HepG2 (cell line): ENCODE measurements around the gene CPNE1. TPM values are rescaled to one million over a fixed set of nuclear protein-coding genes. Genes with fewer than 3 reads are reported as not detected.
A peak's percentile ranks its signal among the peaks of the same experiment; 100 is the strongest.

Experiments used
- CBFB ChIP-seq: sonication (generic); formaldehyde crosslinking; IDR thresholded peaks from 2 replicates; pipeline ENCODE4 v1.4.0; 2020; ENCODE audit warnings: missing genetic modification reagents
- FOXA1 ChIP-seq, 2 experiments: fragments of 450-650 bp in 1 of 2; sonication (generic) in 1 of 2; formaldehyde crosslinking in 1 of 2; IDR thresholded peaks; 2 replicates each; pipeline versions ENCODE4 v1.4.0 to v1.6.1; 2016 to 2020; ENCODE audit warnings: missing genetic modification reagents in 1 of 2
- HMG20A ChIP-seq: IDR thresholded peaks from 2 replicates; pipeline ENCODE4 v1.6.1; 2016; ENCODE audit warnings: borderline replicate concordance
- ISL2 ChIP-seq: sonication (generic); formaldehyde crosslinking; IDR thresholded peaks from 2 replicates; pipeline ENCODE4 v1.5.0; 2020; ENCODE audit warnings: missing genetic modification reagents
- KMT2A ChIP-seq: sonication (generic); formaldehyde crosslinking; IDR thresholded peaks from 2 replicates; pipeline ENCODE4 v1.4.0; 2020; ENCODE audit warnings: missing genetic modification reagents
- NR2F1 ChIP-seq, 2 experiments: fragments of 450-650 bp in 1 of 2; formaldehyde crosslinking in 1 of 2; IDR thresholded peaks; 2 replicates each; pipeline versions ENCODE4 v1.5.0 to v1.6.1; 2016 to 2020; ENCODE audit warnings: mild to moderate bottlenecking in 1 of 2, missing compliant biosample characterization in 1 of 2, missing genetic modification reagents in 1 of 2, moderate library complexity in 1 of 2
- SMARCE1 ChIP-seq: fragments of 450-650 bp; IDR thresholded peaks from 2 replicates; pipeline ENCODE4 v1.6.1; 2017; ENCODE audit warnings: borderline replicate concordance
- ZBTB8A ChIP-seq: sonication (generic); formaldehyde crosslinking; IDR thresholded peaks from 2 replicates; pipeline ENCODE4 v1.4.0; 2020; ENCODE audit warnings: mild to moderate bottlenecking, low read depth, missing genetic modification reagents, borderline replicate concordance
- ZNF644 ChIP-seq: IDR thresholded peaks from 2 replicates; pipeline ENCODE4 v1.6.1; 2016; ENCODE audit warnings: low read depth
- polyA plus RNA-seq, 8 experiments: library from polyadenylated mRNA; depleted of rRNA in 3 of 8; stranded (reverse) in 7 of 8; unstranded in 1 of 8; fragments of >200 nt; fragmentation: Illumina TruSeq in 4 of 8; extraction: Trizol in 4 of 8; gene quantifications; 2 replicates each; pipeline versions ENCODE4 v1.2.1 to v1.2.3, GENCODE V29; 2011 to 2016; ENCODE audit warnings: low read depth in 4 of 8, missing spikeins in 1 of 8, mixed read lengths in 1 of 8; ENCODE audit not compliant: insufficient read depth in 1 of 8
- total RNA-seq, 5 experiments: library from RNA; depleted of rRNA; stranded (reverse); fragments of >200 nt; fragmentation: Illumina TruSeq; extraction: Trizol; gene quantifications; 2 replicates each; pipeline ENCODE4 v1.2.3, GENCODE V29; 2016; ENCODE audit warnings: low read depth in 1 of 5
- TF ChIP-seq, protein P1 (sequence below): sonication (generic); formaldehyde crosslinking; IDR thresholded peaks from 2 replicates; pipeline ENCODE4 v1.4.0; 2020; ENCODE audit warnings: missing genetic modification reagents
- TF ChIP-seq, protein P2 (sequence below): sonication (generic); formaldehyde crosslinking; conservative IDR thresholded peaks from 2 replicates; pipeline ENCODE4 v1.4.0; 2020; ENCODE audit warnings: missing genetic modification reagents
- TF ChIP-seq, protein P3 (sequence below): IDR thresholded peaks from 2 replicates; pipeline ENCODE4 v1.6.1; 2016; ENCODE audit warnings: low read depth
- TF ChIP-seq, protein P4 (sequence below): sonication (generic); formaldehyde crosslinking; IDR thresholded peaks from 2 replicates; pipeline ENCODE4 v1.9.0; 2021; ENCODE audit warnings: missing genetic modification reagents, mild to moderate bottlenecking, borderline replicate concordance
- TF ChIP-seq, protein P5 (sequence below): sonication (generic); formaldehyde crosslinking; conservative IDR thresholded peaks from 2 replicates; pipeline ENCODE4 v1.8.0; 2022; ENCODE audit warnings: missing genetic modification reagents
- TF ChIP-seq, protein P6 (sequence below): sonication (generic); formaldehyde crosslinking; IDR thresholded peaks from 2 replicates; pipeline ENCODE4 v1.8.1; 2023; ENCODE audit warnings: mild to moderate bottlenecking, missing genetic modification reagents, borderline replicate concordance

Gene CPNE1
- total and polyA plus RNA-seq, 2 of the 13 experiments (the other 11 are each of a cell fraction or from before 2014, with no cell fraction given) = 408 to 431 TPM

DNA sequence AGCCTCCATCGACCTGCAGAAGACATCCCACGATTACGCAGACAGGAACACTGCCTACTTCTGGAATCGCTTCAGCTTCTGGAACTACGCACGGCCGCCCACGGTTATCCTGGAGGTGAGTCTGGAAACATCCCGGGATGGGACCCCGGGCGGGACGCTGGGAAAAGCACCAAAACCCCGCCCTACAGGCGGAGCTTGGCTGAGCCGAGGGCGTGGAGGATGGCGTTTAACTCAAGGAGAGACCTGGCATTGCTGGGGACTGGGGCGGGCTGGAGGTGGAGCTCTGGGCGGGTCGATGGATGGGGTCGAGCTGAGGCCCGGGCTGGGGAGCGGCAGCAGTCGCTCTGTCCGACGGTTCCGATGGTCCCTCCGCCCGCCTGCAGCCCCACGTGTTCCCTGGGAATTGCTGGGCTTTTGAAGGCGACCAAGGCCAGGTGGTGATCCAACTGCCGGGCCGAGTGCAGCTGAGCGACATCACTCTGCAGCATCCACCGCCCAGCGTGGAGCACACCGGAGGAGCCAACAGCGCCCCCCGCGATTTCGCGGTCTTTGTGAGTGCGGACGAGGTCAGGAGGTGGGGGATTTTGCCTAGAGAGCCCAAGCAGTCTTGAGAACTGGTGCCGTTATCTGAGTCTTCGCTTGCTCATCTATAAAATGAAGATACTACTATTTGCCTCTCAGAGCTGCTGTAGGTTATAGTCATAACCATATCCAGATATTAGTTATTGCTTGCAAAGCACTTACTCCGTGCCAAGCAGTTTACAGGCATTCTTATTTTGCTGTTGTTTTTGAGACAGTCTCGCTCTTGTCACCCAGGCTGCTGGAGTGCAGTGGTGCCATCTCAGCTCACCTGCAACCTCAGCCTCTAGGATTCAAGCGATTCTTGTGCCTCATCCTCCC is 45.3 kb downstream of the CPNE1 start (continued):
- TF ChIP-seq, protein P1, sequence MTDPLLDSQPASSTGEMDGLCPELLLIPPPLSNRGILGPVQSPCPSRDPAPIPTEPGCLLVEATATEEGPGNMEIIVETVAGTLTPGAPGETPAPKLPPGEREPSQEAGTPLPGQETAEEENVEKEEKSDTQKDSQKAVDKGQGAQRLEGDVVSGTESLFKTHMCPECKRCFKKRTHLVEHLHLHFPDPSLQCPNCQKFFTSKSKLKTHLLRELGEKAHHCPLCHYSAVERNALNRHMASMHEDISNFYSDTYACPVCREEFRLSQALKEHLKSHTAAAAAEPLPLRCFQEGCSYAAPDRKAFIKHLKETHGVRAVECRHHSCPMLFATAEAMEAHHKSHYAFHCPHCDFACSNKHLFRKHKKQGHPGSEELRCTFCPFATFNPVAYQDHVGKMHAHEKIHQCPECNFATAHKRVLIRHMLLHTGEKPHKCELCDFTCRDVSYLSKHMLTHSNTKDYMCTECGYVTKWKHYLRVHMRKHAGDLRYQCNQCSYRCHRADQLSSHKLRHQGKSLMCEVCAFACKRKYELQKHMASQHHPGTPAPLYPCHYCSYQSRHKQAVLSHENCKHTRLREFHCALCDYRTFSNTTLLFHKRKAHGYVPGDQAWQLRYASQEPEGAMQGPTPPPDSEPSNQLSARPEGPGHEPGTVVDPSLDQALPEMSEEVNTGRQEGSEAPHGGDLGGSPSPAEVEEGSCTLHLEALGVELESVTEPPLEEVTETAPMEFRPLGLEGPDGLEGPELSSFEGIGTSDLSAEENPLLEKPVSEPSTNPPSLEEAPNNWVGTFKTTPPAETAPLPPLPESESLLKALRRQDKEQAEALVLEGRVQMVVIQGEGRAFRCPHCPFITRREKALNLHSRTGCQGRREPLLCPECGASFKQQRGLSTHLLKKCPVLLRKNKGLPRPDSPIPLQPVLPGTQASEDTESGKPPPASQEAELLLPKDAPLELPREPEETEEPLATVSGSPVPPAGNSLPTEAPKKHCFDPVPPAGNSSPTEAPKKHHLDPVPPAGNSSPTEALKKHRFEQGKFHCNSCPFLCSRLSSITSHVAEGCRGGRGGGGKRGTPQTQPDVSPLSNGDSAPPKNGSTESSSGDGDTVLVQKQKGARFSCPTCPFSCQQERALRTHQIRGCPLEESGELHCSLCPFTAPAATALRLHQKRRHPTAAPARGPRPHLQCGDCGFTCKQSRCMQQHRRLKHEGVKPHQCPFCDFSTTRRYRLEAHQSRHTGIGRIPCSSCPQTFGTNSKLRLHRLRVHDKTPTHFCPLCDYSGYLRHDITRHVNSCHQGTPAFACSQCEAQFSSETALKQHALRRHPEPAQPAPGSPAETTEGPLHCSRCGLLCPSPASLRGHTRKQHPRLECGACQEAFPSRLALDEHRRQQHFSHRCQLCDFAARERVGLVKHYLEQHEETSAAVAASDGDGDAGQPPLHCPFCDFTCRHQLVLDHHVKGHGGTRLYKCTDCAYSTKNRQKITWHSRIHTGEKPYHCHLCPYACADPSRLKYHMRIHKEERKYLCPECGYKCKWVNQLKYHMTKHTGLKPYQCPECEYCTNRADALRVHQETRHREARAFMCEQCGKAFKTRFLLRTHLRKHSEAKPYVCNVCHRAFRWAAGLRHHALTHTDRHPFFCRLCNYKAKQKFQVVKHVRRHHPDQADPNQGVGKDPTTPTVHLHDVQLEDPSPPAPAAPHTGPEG (CRISPR knock-in tag) = peak; percentile 86; the same call in 1 of the 2 replicates
- TF ChIP-seq SMARCE1 (no peak), ZNF644 (CRISPR knock-in tag) (peak; percentile 65; the same call in 1 of the 2 replicates), ISL2 (peak; percentile 77), ZBTB8A (peak; percentile 33; the same call in 1 of the 2 replicates), CBFB (peak; percentile 17; the same call in 1 of the 2 replicates), NR2F1 (CRISPR knock-in tag; IDR thresholded peaks at IDR 0.05) (peak; percentile 63 to 73; a peak in 3 of 4 replicates), FOXA1 (IDR thresholded peaks at IDR 0.05) (no peak), FOXA1 (CRISPR knock-in tag; IDR thresholded peaks at IDR 0.05) (peak; percentile 44; the same call in 1 of the 2 replicates), KMT2A (CRISPR knock-in tag) (peak; percentile 87), HMG20A (CRISPR knock-in tag) (0 out of 2 replicates have a peak, but pooled peaks have one; percentile 39)
- TF ChIP-seq, protein P2, sequence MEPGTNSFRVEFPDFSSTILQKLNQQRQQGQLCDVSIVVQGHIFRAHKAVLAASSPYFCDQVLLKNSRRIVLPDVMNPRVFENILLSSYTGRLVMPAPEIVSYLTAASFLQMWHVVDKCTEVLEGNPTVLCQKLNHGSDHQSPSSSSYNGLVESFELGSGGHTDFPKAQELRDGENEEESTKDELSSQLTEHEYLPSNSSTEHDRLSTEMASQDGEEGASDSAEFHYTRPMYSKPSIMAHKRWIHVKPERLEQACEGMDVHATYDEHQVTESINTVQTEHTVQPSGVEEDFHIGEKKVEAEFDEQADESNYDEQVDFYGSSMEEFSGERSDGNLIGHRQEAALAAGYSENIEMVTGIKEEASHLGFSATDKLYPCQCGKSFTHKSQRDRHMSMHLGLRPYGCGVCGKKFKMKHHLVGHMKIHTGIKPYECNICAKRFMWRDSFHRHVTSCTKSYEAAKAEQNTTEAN (CRISPR knock-in tag) = 0 out of 2 replicates have a peak, but pooled peaks have one; percentile 80
- TF ChIP-seq, protein P3, sequence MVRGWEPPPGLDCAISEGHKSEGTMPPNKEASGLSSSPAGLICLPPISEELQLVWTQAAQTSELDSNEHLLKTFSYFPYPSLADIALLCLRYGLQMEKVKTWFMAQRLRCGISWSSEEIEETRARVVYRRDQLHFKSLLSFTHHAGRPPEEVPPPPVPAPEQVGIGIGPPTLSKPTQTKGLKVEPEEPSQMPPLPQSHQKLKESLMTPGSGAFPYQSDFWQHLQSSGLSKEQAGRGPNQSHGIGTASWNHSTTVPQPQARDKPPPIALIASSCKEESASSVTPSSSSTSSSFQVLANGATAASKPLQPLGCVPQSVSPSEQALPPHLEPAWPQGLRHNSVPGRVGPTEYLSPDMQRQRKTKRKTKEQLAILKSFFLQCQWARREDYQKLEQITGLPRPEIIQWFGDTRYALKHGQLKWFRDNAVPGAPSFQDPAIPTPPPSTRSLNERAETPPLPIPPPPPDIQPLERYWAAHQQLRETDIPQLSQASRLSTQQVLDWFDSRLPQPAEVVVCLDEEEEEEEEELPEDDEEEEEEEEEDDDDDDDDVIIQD = peak; percentile 65
- TF ChIP-seq, protein P4, sequence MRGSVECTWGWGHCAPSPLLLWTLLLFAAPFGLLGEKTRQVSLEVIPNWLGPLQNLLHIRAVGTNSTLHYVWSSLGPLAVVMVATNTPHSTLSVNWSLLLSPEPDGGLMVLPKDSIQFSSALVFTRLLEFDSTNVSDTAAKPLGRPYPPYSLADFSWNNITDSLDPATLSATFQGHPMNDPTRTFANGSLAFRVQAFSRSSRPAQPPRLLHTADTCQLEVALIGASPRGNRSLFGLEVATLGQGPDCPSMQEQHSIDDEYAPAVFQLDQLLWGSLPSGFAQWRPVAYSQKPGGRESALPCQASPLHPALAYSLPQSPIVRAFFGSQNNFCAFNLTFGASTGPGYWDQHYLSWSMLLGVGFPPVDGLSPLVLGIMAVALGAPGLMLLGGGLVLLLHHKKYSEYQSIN (CRISPR knock-in tag) = no peak; the same call in 1 of the 2 replicates
- TF ChIP-seq, protein P5, sequence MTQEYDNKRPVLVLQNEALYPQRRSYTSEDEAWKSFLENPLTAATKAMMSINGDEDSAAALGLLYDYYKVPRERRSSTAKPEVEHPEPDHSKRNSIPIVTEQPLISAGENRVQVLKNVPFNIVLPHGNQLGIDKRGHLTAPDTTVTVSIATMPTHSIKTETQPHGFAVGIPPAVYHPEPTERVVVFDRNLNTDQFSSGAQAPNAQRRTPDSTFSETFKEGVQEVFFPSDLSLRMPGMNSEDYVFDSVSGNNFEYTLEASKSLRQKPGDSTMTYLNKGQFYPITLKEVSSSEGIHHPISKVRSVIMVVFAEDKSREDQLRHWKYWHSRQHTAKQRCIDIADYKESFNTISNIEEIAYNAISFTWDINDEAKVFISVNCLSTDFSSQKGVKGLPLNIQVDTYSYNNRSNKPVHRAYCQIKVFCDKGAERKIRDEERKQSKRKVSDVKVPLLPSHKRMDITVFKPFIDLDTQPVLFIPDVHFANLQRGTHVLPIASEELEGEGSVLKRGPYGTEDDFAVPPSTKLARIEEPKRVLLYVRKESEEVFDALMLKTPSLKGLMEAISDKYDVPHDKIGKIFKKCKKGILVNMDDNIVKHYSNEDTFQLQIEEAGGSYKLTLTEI (CRISPR knock-in tag) = no peak
- TF ChIP-seq, protein P6, sequence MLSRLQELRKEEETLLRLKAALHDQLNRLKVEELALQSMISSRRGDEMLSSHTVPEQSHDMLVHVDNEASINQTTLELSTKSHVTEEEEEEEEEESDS (CRISPR knock-in tag) = peak; percentile 72; the same call in 1 of the 2 replicates
